Stimulated activated CD8-positive, alpha-beta memory T cell treated with anti-CD3 and anti-CD28 coated beads, Interleukin-7, amount 100 ng/mL, for 1 hour (primary cell): ENCODE results near the gene RETREG1.
"Not testable (repeated sequence)": the region's sequence is repeated elsewhere in the genome, so short reads cannot be mapped to it uniquely, and the experiment has no call there.

Experiments used
- DNase-seq, 2 donors: peaks; one replicate each; pipeline ENCODE4 v3.0.0-alpha.2; 2020; ENCODE audit warnings: low read depth in 2 of 2

The RETREG1 gene, protein sequence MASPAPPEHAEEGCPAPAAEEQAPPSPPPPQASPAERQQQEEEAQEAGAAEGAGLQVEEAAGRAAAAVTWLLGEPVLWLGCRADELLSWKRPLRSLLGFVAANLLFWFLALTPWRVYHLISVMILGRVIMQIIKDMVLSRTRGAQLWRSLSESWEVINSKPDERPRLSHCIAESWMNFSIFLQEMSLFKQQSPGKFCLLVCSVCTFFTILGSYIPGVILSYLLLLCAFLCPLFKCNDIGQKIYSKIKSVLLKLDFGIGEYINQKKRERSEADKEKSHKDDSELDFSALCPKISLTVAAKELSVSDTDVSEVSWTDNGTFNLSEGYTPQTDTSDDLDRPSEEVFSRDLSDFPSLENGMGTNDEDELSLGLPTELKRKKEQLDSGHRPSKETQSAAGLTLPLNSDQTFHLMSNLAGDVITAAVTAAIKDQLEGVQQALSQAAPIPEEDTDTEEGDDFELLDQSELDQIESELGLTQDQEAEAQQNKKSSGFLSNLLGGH

DNA sequence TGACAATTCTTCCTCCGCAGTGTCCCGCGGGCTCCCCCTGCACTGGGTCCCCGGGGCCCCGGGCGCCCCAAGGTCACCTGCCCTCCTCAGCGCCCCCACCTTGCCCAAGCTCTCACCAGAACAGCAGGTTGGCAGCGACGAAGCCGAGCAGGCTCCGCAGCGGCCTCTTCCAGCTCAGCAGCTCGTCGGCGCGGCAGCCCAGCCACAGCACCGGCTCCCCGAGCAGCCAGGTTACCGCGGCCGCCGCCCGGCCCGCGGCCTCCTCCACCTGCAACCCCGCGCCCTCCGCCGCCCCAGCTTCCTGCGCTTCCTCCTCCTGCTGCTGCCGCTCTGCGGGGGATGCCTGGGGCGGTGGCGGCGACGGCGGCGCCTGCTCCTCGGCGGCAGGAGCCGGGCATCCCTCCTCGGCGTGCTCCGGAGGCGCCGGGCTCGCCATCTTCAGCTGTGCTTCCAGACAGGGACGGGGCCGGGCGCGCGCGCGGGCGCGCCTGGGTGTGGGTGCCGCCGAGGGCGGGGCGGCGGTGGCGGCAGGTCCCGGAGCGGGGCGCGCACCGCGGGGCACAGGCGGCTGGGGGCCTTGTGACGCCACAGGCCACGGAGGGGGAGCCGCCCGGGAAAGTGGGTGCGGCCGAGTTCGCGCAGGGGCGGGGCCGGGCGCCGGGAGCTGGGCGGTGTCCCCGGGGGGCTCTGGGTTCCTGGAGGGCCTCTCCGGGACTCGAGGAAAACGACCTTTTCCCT lies at the start of gene RETREG1:
TSS of gene RETREG1 (minus strand) at position 462 of the 738 bp plus-strand sequence. CDS start at position 436, 26 bp downstream.
- peak; percentile 67 to 70 for DNase-seq

DNA sequence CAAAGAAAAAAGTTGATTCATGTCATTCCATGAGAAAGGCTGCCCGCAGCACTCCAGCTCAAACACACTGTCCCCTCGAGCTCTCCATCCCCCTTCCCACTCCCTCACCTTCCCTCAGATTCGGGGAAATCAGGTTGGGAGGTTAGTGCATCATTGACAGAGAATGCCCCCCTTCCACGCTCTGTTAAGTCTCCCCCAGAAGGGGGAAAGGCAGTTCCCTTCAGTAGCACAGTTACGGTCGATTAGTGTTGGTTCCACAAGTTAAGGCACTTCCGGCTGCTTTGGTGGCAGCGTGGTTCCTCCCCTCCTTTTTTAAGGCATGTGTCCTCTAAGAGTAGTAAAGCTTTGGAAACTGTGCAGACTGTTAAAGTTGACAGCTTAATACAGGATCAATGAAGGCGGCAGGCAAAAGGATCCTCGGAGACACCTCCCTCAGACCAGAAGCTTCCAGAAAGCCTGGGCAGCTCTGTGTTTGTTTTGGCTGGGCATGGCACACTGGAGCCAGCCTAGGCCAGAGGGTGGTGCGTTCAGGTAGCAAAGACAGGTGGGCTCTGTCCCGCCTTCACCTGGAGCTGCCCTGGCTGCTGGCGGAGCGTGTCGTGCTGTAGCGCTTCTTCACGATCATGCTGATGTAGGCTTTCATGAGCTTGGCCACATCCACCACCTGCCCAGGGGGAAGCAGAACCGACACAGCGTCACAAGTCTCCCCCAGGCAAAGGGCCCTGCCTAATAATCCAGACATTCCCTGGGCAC lies 49.5 kb upstream of the RETREG1 start:
- no peak for DNase-seq

DNA sequence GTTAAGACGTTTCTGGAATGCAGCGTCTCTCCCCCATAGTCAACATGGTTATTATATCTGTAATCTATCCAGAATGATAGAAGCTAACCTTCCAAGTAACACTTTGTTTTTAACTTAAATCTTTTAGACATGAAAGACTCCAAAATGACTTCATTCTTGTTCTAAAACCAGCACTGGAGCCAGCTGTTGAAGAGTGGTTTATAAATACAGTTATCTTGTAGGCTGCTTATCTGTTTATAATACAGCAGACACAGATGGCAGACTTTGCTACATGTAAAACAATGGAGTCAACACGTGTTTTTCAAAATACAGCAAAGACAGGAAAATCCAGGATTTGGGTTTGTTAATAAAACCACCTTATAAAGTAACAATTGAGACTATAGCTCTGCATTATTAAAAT lies 48.8 kb upstream of the RETREG1 start:
- DNase-seq = no peak

DNA sequence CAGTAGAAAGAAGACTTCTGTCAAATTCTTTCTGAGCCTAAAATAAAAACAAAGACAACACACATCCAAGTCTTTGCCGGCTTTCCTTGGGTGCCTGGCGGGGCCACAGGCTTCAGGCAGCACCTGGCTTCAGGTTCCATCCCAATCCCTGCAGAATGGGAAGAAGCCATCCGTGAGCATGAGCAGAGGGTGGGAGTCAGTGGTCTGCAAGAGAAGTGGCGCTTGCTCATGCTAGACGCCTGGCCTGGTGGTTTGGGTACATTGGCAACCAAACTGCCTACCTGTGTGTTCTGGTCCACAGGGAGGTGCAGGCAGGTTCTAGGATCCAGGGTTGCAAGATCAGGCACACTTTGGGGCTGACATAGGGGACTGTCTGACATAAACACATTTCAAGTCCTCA lies 47.6 kb upstream of the RETREG1 start:
- no peak for DNase-seq

DNA sequence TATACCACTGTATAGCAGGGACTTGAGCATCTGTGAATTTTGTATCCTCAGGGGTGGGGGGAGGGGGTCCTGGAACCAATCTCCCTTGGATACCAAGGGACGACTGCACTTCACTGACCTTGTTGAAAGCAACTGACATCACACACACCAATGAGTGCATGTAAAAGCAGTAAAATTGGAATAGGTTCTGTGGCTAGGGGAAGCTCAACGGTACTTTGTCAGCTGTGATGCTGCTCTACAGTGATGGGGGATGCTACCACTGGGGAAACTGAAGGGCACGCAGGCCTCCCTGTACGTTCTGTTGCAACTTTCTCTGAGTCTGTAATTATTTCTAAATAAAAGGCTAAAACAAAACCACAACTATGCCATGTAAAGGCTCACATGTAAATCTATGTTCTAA lies 47.0 kb upstream of the RETREG1 start:
- DNase-seq = no peak

DNA sequence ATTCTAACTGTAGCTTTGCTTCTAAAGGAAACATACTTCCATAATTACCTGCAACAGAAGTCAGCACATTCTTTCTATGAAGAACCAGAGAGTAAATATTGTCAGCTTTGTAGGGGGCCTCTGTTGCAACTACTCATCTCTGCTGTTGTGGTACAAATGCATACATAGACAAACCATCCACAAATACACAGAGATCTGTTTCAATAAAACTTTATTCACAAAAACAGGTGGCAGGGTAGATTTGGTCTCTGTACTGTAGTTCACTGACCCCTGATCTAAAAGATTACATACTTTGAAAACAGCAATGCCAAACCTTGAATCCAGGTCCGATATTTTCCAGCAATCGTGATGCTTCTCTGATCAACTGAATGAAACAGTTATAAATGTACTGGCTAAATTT lies 44.9 kb upstream of the RETREG1 start:
- no peak for DNase-seq

DNA sequence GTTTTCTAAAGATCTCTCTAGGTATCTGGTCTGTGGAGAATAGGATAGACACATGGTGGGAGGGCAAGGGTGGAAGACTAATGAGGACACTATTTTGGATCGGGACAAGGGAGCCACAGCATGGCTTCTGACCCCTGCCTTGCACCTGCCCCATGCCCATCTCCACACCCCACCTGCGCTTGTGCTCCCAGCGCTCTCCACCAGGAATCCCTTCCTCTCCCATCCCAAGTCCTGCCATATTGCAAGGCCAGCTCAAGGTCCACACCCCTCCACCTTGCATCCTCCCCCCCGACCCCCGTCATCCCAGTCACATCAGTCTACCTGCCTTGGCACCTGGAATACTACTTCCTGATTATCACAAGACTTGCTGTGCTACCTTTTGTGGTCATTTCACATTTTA lies 44.2 kb upstream of the RETREG1 start:
- DNase-seq = no peak

DNA sequence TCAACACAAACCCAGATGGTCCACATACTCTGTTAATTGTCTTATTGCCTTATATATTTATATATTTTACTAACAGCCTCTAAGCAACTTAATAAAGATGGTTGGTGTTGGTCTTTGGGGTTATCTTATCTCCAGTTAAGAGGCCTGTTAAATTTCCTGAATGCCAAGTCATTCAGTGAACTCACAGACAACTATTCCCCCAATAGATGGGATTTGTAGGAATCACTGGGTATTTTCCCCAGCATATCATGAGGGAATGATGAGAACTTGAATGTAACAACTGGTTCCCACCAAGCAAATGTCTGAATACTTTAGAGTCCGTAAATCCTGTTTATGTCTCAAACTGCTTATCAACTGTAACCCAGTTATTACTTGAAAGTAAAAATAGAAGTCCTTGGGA lies 42.7 kb upstream of the RETREG1 start:
- DNase-seq = no peak

DNA sequence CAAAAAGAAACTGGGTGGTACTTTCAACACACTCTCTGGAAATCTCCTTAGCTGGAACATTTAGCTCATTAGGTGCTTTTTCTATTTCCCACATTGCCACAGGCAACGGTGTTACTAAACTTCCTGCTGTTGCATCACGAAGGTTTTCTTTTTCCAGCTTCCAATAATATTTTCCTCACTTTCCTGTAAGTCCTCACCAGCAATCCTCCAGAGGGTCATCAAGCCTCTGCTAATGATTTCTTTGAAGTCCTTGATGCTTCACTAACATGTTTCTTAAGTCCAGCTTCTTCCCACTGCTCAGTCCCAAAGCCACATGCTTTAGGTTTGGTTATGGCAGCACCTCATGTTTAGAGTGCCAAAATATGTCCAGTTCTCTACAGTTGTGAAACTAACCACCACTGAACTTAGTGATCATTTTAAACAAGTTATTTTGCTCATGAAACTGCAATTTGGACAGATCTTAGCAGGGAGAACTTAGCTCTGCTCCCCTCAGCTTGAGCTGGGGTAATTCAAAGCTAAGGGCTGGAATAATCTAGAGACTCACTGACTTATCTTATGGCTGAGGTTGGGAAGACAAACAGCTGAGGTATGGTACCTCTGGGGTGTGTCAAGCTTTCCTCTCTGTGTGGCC lies 39.9 kb upstream of the RETREG1 start:
- DNase-seq = no peak

DNA sequence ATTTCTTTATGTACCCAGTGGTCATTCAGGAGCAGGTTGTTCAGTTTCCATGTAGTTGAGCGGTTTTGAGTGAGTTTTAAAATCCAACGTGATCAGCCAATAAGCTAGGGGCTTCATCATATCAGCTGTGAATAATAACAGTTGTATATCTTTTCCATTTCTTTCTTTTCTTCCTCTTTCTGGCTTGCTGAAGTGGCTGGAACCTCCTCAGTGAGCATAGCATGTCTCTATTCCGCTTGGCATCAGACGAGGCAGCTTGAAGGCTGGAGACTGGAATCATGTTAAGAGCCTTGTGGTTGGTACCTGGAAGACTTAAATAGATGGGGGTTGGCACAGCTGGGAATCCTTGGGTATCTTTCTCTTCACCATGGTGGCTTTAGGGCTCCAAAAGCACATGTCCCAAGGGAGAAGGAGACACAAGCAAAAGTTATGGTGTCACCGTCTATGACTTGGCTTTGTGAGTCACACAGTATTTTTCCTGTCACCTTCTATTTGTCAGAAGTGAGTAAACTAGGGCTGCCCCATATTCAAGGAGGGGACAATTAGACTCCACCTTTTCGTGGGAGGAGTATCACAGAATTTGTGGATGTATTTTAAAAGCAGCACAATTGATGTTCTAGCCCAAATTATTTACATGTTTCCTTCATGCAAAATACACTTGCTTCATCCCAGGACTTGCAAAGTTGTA lies 38.0 kb upstream of the RETREG1 start:
- no peak for DNase-seq

DNA sequence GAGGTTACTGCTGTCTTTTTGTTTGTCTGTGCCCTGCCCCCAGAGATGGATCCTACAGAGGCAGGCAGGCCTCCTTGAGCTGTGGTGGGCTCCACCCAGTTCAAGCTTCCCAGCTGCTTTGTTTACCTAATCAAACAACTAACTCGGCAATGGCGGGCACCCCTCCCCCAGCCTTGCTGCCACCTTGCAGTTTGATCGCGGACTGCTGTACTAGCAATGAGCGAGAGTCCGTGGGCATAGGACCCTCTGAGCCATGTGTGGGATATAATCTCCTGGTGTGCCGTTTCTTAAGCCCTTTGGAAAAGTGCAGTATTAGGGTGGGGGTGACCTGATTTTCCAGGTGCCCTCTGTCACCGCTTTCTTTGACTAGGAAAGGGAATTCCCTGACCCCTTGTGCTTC lies 31.9 kb upstream of the RETREG1 start:
- not testable (repeated sequence) for DNase-seq

DNA sequence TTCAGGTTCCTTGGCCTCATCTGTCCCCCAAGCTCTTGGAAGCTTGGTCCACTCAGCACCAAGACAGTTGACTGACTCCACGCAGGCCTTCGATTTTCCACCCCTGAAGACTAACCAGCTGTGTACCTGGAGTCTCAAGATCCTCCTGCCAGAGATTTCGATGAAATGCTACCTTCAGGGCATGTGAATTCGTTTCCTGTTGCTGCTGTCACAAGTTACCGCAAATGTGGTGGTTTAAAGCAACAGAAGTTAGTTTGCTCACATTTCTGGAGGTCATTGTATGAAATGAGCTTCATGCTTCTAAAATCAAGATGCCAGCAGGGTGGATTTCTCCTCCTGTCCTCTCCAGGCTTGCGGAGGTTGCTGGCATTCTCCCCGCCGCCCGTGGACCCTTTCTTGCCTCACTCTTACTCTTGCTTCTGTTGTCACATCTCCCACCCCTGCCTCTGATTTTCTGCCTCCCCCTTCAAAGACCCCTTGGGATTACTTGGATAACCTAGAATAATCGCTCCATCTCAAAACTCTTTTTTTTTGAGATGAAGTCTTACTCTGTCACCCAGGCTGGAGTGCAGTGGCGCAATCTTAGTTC lies 27.6 kb upstream of the RETREG1 start:
- no peak for DNase-seq

DNA sequence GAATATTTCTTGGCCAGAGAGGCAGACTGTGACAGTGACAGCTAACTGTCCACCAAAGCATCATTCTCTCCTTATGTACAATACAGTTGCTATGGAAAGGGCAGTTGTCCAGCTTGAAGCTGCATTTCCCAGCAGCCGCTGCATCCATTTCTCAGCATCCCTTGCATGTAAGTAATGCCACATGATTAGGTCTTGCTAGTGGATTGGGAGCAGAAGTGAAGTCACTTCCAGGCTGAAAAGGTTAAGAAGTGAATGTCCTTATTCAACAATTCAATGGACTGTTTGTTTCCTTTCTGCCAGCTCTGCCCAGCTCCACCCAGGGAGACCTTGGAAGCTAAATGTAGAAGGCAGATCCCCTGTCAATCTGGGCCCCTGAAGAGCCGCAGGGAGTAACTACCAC lies 26.1 kb upstream of the RETREG1 start:
- DNase-seq = no peak

DNA sequence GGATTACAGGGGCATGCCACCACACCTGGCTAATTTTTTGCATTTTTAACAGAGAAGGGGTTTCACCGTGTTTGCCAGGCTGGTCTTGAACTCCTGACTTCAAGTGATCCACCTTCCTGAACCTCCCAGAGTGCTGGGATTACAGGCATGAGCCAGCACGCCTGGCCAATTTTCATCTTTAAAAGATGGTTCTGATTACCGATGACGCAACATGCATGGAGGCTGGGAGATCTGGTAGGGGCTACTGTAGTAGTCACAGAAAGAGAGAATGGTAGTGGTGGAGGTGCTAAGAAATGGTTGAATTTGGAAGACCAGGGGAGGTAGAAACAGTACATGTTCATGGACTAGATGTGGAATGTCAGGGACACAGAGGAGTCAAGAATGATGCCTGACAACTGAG lies 22.4 kb upstream of the RETREG1 start:
- no peak for DNase-seq

DNA sequence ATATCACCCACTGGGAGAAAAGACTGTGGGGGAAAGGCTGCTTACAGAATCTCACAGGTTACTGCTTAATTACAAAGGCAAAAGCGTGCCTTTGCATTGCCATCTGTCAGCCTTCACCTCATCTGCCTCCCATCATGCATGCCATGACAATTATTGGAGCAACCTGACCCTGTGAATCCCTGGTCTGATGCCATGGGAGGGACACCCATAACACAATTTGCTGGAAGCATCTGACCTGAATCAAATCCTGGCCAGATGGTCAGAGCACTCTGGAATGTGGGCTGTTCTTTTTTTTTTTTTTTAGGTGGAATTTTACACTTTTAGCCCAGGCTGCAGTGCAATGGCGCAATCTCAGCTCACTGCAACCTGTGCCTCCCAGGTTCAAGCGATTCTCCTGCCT lies 11.6 kb upstream of the RETREG1 start:
- no peak for DNase-seq

DNA sequence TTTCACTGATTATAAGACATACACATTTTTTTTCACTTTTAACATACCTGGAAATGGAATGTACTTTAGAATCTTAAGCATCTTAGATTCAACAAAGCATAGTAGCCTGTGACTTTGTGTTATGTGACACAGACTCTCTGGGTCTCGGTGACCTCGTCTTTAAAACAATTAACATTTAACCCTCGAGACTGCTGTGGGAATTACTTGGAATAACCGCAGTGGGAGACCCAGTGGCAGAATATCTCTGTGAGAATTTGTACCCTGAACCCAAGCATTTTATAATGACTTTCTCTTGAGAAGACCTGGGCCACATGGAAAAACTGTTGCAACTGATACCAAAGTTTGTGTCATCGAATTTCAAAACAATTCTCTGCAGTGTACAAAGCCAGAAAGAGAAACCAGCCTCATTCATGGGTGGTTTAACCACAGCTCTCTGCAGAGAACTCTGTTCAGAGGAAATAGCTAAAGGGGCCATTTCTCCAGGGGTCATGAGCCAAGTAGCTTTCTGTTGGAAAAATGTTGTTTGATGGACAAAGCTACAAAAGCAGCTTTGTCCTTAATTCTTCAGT lies 10.0 kb upstream of the RETREG1 start:
- DNase-seq = no peak

DNA sequence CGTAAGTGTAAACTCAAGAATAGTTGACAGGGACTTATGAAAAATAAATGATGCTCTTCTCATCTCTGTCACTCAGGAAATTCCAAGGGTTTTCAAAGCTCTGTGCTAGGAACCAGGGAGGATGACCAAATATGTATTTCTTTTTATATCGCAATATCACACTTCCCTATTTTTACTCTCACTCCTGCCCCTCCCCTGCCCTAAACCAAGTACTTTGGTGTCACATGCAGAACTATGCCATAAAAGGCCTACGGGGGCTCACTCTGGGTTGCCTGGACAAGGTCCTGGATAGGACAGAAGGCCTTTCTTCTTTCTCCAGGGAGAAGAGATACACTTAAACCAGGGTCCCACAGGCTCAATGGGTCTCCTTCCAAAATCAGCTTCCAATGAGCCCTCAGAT lies 8.3 kb upstream of the RETREG1 start:
- no peak for DNase-seq

DNA sequence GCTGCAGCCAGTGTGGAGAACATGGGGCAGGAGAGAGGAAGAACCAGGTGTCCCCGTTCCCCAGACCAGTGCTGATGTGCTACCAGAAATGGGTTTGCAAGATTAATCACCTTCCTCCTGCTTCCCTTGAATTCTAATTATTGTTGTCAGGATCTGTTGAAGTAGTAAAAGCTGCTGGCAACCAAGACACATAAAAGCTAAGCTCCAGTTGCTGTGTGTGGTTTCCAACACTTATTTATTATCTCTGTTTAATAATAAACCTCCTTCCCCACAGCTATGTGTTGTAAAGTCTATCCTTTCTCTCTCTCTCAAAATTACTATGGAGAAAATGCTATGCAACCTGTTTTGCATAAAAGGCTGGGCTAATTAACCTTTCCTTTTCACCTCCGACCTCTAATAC lies 2.3 kb upstream of the RETREG1 start:
- no peak for DNase-seq

DNA sequence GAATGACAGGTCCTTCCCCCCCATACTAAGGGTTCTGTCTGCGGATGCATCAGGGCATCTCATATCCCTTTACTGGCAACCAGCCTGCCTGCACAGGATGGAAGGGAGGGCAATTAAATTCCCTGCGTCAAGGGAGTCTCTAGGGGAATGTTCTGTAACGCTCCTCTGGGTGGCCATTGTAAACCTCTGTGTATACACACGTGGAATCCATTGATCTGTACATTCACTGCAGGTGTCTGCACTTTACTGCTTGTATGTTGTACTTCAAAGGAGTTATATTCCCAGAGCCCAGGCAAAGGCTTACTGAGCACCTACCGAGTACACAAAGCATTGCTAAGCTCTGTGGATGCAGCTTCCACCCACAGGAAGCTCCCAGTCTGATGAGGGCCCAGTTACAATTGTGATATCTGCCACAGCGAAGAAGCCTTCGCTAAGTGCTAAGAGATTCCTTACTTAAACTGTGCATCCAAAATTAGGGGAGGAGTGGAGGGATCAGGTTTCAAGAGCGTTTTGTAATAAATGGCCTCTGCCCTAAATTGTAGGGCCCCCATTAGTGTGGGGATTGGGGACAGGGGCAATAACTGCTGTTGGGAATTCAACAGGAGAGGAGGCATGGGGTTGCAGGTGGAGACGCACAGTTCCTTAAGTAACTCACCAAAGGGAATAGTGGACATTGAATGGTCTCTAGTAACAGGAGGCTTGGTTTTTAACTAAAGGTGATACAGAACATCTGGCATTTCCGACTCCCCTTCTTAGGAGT lies 1.5 kb upstream of the RETREG1 start:
- DNase-seq = no peak
